SW 1271 (cell line): ENCODE data around the gene HOXC9.

ENCODE experiments used
- DNase-seq, 2 experiments: peaks; one replicate each; lab custom pipeline; 2025; lab: John Stamatoyannopoulos, UW

HOXC9 gene

DNA sequence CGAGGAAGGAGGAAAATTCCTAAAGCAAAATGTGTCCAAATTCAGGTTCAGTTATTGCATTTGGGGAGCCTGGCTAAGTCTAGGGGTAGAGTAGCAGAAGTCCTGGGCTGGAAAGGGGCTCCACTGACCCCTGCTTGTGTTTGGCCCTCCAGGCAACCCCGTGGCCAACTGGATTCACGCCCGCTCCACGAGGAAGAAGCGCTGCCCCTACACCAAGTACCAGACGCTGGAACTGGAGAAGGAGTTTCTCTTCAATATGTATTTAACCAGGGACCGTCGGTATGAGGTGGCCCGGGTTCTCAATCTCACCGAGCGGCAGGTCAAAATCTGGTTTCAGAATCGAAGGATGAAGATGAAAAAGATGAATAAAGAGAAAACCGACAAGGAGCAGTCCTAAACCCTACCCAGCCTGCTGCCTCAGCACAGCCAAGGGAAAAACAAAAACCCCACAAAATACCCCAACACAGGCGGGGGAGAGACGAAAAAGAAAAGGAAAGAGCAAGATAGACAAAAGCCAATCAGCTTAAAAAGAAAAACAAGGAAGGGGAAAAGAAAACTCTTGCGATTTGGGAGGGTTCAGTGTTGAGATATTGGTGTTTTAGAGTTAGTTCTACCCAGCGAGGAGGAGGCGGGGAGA is 2.4 kb downstream of the HOXC9 start:
- no peak for DNase-seq

DNA sequence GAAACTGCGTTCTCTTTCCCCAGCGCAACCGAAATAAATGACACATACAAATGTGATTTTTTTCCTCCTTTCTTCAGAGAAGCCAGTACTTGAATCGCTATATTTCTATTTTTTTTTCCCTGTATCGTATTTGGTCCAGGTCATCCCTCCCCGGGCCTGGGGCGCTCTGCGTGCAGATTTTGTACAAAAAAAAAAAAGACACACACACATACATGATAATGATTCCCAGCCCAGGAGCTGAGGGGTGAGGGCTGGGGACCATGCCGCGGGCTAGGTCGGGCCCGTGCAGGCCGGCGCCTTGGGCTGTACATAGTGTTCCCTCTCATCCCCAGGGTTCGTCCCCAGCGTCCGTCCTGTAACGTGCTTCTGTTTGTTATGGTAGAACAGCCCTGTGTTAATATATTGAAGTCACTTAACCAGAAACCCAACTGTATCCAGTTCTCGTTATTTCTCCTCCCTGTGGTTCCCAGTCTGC is 3.0 kb downstream of the HOXC9 start:
- DNase-seq: no peak

DNA sequence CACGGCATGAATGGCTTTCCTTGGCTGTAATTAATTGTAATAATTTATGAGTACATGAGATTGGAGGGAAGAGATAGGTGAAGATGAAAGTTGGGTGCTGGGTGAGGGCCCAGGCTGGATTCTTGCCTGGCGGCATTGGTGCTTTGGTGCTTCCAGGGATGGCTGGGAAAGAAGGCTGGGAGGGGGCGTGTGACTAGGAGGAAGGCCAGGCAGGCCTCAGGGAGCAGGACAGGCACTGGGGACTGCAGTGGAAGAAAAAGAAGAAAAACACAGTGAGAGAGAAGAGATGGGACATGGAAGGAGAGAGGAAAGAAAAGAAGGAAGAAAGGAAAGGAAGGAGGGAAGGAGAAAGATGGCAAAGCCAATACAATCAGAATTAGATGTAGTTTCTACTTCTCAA is 3.7 kb downstream of the HOXC9 start:
- no peak for DNase-seq

GRCh38 chr12:54004063-54004840 is 4.3 kb downstream of the HOXC9 start:
- DNase-seq: peak in 1 of 2 experiments; percentile 7

- no peak for DNase-seq
Measured at GRCh38 chr12:54004841-54005530, 5.0 kb downstream of the HOXC9 start.

DNA sequence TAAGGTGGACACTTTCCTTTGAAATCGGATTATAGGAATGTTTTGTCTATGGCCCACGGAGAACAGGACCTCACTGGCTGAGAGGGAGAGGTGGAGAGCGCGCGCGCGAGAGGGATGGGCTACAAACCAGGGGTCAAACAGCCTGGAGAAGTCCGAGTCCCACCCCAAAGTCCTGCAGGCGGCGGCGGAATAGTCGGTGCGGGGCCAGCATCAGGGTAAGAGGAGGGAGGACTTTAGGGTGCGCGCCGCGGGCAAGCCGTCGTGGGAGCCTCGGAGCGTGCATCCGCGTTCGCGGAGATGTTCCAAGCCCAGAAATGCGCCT is 5.5 kb downstream of the HOXC9 start:
- no peak for DNase-seq

GRCh38 chr12:54005853-54006558 is 6.0 kb downstream of the HOXC9 start:
- peak in 1 of 2 experiments; percentile 63 for DNase-seq

- DNase-seq: no peak
Measured at GRCh38 chr12:54006559-54007220, 6.7 kb downstream of the HOXC9 start.

DNA sequence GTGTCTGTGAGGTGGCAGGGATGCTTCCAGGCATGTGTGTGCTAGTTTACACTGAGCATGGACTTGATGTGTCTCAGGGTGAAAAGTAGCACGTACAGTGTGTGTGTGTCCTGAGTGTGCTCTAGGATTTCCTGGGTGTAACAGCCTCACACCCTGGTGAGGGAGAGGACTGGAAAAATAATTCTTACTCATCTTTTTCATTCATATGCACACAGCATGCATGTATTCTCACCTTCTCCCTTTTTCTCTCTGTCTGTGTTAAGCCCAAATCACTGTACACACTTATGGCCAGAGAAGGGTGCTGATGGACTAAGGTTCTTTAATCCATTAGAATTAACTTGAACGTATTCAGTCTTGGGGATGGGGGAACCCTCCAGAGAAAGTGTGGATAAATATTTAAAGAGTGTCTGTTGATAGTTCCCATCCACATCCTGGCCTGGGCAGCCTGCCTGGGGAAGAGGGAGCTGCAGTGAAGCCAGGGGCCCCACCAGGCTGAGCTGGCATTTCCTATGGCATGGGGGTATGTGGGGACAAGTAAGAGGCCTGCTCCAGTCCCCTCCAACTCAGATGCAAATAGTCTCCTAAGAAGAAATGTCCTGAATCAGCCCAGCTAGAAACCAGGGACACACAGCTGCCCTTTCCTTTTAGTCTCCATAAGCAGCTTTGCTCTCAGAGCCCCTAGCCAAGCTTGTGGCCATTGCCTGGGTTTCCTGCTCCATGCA is 7.7 kb downstream of the HOXC9 start:
- no peak for DNase-seq

- DNase-seq: no peak
Measured at GRCh38 chr12:54008260-54008552, 8.2 kb downstream of the HOXC9 start.

GRCh38 chr12:54009171-54010052 is 9.5 kb downstream of the HOXC9 start:
- DNase-seq: peak in 1 of 2 experiments; percentile 34

DNA sequence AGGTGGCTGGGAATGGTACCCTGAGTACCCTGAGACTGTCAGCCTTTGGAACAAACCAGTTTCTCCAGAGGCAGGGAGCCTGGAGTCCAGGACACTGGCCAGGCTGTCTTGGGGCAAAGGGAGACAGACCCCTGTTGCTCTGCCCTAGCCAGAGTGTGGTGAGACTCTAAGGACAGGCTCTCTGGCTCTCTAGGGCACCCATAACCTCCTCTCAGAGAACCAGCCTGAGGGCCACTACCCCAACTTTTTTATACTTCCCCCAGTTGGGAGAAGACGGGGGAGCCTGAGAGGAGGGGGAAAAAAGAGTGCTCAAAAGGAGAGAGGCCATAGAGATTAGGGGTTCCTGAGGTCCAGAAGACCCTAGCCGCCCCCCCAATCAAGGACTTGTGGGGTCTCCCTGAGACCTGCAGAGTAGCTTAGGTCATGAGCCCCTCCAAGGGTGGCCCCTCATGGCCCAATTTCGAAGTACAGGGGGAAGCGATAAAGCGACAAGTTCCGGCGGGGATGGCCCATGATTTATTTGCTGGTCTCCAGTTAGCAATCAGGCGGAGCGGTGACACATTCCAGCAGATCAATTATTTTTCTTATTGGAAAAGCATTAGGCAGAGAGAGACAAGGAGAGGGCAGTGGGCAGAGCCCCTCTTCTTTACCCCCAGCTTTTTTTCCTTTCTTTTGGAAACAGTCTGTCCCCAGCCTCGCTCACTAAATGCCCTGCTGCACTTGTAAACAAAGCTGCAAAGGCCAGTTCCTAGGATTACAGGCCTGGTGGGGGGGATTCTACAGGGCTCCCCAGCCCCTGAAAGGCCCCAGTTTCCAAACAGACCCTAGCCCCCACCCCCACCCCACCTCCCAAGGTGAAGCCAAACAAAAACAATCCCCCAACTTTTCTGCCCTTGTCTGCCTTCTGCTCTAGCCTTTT is 10.4 kb downstream of the HOXC9 start:
- DNase-seq: no peak

DNA sequence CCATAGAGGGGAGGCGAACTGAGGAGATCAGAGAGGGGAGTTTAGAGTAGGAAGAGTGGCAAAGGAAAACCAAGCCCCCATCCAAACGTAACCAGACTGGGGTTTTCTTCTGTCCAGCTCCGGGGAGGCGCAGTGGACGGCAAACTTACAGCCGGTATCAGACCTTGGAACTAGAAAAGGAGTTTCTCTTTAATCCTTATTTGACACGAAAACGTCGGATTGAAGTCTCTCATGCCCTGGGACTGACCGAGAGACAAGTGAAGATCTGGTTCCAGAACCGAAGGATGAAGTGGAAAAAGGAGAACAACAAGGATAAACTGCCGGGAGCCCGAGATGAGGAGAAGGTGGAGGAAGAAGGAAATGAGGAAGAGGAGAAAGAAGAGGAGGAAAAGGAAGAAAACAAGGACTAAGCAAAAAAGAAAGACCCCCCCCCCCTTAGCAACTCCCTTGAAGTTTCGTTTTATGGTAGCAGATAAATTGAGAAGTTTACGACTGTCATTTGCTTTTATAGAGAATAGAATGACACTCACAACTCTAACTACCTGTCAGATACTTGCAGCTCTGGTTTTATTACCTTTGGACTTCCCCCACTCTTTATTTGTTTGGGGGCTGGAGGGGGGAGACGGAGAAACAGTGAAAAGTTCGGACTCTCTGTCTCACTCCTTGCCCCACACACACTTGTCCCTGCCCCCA is 11.2 kb downstream of the HOXC9 start:
- no peak for DNase-seq

- no peak for DNase-seq
Measured at GRCh38 chr12:54011665-54012532, 11.9 kb downstream of the HOXC9 start.

- no peak for DNase-seq
Measured at GRCh38 chr12:54012631-54013409, 12.9 kb downstream of the HOXC9 start.

GRCh38 chr12:54014377-54015017 is 14.5 kb downstream of the HOXC9 start:
- DNase-seq: no peak
